GM12878 (cell line): ENCODE results near the gene BTG4.

Experiments
- BCL11A ChIP-seq: IDR thresholded peaks from 2 replicates; pipeline ENCODE4 v1.6.1; 2011; ENCODE audit warnings: low read depth, low read length
- CHD4 ChIP-seq: fragments of 200-600 bp; sonication (generic); IDR thresholded peaks from 2 replicates; pipeline ENCODE4 v1.6.1; 2016; ENCODE audit warnings: mild to moderate bottlenecking
- MTA3 ChIP-seq: IDR thresholded peaks from 2 replicates; pipeline ENCODE4 v1.6.1; 2012; ENCODE audit warnings: low read length, inconsistent platforms, borderline replicate concordance
- NRF1 ChIP-seq: conservative IDR thresholded peaks from 2 replicates; pipeline ENCODE4 v1.6.1; 2011; ENCODE audit warnings: mild to moderate bottlenecking, low read depth, low read length, improper control_type of control experiment
- POLR2A ChIP-seq: IDR thresholded peaks from 2 replicates; pipeline ENCODE4 v1.6.1; 2011; ENCODE audit warnings: low read depth, mild to moderate bottlenecking, low read length
- RBBP5 ChIP-seq: fragments of 200-600 bp; sonication (generic); conservative IDR thresholded peaks from 2 replicates; pipeline ENCODE4 v1.6.1; 2016
- SP1 ChIP-seq: IDR thresholded peaks from one replicate; pipeline ENCODE4 v1.6.1; 2011; ENCODE audit warnings: low read depth, low read length
- TCF7 ChIP-seq: IDR thresholded peaks from 2 replicates; pipeline ENCODE4 v1.6.1; 2014; ENCODE audit warnings: antibody characterized with exemption, borderline replicate concordance
- TF ChIP-seq, protein P1 (sequence below), 3 experiments: IDR thresholded peaks in 2 of 3; conservative IDR thresholded peaks in 1 of 3; 2 replicates each; pipeline ENCODE4 v1.5.1; 2011; ENCODE audit warnings: low read depth in 3 of 3, low read length in 3 of 3, mild to moderate bottlenecking in 3 of 3, control low read depth in 2 of 3, moderate library complexity in 2 of 3, inconsistent platforms in 1 of 3, mixed read lengths in 1 of 3; ENCODE audit not compliant: control insufficient read depth in 2 of 3, insufficient read depth in 1 of 3; ENCODE audit errors: extremely low read depth in 1 of 3
- TF ChIP-seq, protein P2 (sequence below): IDR thresholded peaks from 2 replicates; pipeline ENCODE4 v1.6.1; 2012; ENCODE audit warnings: low read depth, low read length, improper control_type of control experiment

DNA sequence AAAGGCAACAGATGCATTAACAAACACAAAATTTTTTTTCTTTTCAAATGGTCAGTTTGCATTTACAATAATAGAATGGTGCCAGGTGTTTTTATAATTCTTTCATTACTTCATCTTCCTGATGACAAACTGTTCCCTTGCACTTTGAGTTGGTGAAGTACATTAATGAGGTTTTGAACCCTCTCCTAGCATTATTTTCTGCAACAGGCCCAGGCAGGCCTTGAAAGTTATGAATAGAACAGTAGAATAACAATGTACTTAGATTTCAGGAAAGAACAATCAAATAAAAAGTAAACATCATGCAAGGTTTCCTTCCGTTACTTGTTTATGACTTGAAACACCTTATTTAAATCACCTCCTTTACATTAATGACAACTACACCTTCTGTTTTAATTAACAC, 9.6 kb downstream of the BTG4 start:
- TF ChIP-seq, protein P1, sequence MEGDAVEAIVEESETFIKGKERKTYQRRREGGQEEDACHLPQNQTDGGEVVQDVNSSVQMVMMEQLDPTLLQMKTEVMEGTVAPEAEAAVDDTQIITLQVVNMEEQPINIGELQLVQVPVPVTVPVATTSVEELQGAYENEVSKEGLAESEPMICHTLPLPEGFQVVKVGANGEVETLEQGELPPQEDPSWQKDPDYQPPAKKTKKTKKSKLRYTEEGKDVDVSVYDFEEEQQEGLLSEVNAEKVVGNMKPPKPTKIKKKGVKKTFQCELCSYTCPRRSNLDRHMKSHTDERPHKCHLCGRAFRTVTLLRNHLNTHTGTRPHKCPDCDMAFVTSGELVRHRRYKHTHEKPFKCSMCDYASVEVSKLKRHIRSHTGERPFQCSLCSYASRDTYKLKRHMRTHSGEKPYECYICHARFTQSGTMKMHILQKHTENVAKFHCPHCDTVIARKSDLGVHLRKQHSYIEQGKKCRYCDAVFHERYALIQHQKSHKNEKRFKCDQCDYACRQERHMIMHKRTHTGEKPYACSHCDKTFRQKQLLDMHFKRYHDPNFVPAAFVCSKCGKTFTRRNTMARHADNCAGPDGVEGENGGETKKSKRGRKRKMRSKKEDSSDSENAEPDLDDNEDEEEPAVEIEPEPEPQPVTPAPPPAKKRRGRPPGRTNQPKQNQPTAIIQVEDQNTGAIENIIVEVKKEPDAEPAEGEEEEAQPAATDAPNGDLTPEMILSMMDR (IDR thresholded peaks at IDR 0.05 in 2 of 3, conservative IDR thresholded peaks at IDR 0.05 in 1 of 3; ENCODE audit: control insufficient read depth in 2 of 3, extremely low read depth in 1 of 3, insufficient read depth in 1 of 3, low read depth in 3 of 3, low read length in 3 of 3): no peak
- TF ChIP-seq TCF7 (no peak), CHD4 (no peak), MTA3 (no peak), RBBP5 (no peak), NRF1 (no peak), SP1 (no peak), BCL11A (no peak), POLR2A (no peak)
- TF ChIP-seq, protein P2, sequence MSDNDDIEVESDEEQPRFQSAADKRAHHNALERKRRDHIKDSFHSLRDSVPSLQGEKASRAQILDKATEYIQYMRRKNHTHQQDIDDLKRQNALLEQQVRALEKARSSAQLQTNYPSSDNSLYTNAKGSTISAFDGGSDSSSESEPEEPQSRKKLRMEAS: no peak
